Measurements from ENCODE around the gene SPG7.
"Not testable (repeated sequence)": the region's sequence is repeated elsewhere in the genome, so short reads cannot be mapped to it uniquely, and the experiment has no call there.

Gene SPG7

DNA sequence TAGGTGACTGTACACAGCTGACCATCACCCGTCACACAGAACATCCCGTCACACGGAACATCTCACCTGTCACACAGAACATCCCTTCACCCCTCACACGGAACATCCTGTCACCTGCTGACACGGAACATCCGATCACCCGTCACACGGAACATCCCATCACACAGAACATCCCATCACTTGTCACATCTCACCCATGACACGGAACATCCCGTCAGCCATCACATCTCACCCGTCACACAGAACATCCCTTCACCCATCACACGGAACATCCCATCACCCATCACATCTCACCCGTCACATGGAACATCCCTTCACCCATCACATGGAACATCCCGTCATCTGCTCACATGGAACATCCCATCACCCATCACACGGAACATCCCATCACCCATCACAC lies 71.1 kb downstream of the SPG7 start:
- DNase-seq (ENCODE audit: low read depth, low spot score) = no peak

- peak; percentile 92 for DNase-seq (ENCODE audit: low read depth, low spot score)
Measured at GRCh38 chr16:89581045-89581695, 73.0 kb downstream of the SPG7 start.

- no peak for DNase-seq (ENCODE audit: low read depth, low spot score)
Measured at GRCh38 chr16:89581861-89582563, 73.8 kb downstream of the SPG7 start.

GRCh38 chr16:89582614-89583196 lies 74.5 kb downstream of the SPG7 start:
- no peak for DNase-seq (ENCODE audit: low read depth, low spot score)

DNA sequence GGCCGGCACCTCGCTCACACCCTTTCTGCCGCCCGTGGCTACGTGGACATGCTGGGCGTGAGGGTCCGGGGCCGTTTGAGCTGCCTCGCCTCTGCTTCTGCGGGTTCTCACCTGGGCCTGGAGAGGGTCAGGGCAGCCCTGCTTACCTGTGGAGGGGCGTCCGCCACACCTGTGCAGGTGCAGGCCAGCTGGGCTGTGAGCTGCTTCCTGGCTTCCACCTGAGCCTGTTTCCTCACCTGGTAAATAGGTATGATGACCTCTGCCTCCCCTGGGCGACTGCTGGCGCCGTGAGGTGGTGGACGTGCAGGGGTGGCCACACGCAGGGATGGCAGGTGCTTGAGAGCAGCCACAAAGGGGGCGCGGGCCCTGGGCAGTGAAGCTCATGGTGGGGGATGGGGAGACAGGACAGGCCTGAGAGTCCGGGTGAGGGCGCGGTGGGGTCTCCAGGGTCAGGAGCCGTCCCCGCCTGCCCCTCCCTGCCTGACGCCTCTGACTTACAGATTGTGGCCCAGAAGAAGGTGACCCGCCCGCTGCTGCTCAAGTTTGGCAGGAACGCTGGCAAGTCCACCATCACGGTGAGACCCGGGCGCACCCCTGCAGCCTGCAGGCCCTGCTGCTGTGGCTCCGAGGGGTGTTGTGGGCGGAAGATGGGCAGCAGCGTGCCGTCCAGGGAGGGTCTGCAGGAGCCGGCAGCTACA lies 75.1 kb downstream of the SPG7 start:
- no peak for DNase-seq (ENCODE audit: low read depth, low spot score)

GRCh38 chr16:89583895-89584644 lies 75.9 kb downstream of the SPG7 start:
- DNase-seq (ENCODE audit: low read depth, low spot score) = no peak

GRCh38 chr16:89584768-89585549 lies 76.8 kb downstream of the SPG7 start:
- no peak for DNase-seq (ENCODE audit: low read depth, low spot score)

DNA sequence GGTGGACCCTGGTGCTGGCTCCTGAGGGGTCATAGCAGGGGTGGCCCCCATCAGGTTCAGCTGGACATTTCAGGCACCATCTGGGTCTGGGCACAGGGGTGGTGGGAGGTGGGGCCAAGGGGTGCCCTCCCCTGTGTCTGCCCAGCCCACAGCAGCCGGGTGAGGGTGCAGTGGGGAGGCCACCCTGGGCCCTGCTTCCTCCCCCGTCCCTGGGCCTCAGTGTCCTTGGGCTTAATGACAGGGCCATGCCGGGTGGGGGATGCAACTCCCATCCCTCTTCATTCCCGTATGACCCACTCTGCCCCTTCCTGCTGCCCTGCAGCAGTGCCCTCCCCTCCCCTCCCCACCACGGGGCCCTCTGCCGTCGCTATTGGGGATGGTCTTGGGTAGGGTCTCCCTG lies 78.0 kb downstream of the SPG7 start:
- no peak for DNase-seq (ENCODE audit: low read depth, low spot score)

GRCh38 chr16:89586853-89587252 lies 78.7 kb downstream of the SPG7 start:
- DNase-seq (ENCODE audit: low read depth, low spot score) = no peak

DNA sequence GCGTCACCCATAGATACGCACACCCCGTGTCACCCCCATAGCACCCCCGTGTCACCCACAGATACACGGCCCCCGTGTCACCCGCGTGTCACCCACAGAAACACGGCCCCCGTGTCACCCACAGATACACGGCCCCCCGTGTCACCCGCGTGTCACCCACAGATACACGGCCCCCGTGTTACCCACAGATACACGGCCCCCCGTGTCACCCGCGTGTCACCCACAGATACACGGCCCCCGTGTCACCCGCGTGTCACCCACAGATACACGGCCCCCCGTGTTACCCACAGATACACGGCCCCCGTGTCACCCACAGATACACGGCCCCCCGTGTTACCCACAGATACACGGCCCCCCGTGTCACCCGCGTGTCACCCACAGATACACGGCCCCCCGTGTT lies 79.5 kb downstream of the SPG7 start:
- not testable (repeated sequence) for DNase-seq (ENCODE audit: low read depth, low spot score)

DNA sequence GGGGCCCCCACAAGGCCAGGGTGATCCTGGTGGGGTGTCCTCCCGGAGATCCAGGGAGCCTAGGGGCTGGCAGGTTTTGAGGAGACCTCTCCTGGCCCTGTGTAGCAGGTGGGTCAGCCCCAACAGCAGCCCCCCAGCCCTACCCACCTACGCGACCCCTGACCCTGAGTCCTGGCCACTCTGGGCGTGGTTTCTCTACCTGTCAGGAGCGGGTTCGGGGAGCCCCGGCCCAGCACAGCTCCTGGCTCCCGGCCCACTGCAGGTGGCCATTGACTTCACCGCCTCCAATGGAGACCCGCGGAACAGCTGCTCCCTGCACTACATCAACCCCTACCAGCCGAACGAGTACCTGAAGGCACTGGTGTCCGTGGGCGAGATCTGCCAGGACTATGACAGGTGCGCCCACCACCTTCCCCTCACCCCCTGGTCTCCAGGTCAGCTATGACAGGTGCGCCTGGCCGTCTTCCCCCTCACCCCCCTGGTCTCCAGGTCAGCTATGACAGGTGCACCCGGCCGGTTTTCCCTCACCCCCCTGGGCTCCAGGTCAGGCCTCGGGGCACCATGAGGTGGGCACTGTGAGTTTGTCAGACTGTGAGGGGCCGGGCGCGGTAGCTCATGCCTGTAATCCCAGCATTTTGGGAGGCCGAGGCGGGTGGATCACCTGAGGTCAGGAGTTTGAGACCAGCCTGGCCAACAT lies 80.4 kb downstream of the SPG7 start:
- no peak for DNase-seq (ENCODE audit: low read depth, low spot score)

DNA sequence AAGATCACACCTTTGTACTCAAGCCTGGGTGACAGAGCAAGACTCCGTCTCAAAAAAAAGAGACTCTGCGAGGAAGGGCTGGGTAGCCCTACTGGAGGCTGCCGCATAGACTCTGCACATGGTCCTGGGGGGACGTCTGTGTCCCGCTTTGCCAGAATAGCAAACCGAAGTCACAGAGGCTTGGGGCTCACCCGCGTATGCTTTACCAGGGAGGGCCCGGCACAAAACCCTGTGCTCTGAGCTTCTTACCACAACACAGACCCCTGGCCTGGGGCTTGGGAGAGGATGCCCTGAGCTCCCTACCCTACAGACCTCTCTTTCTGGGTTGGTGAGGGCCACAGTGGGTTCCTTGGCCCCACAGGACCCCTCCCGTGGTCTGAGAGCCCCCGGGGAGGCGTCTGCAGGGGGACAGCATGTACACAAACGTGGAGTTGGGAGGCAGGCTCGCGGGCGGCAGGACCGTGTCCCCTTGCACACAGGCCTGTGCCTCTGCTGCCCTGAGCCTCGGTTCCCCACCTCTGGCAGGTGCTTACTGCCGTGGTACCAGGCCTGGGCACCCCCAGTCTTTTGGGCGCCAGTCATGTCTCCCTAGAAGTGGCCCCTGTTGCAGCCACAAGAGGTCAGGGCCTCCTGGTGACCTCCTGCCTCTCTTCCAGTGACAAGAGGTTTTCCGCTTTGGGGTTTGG lies 81.2 kb downstream of the SPG7 start:
- no peak for DNase-seq (ENCODE audit: low read depth, low spot score)

DNA sequence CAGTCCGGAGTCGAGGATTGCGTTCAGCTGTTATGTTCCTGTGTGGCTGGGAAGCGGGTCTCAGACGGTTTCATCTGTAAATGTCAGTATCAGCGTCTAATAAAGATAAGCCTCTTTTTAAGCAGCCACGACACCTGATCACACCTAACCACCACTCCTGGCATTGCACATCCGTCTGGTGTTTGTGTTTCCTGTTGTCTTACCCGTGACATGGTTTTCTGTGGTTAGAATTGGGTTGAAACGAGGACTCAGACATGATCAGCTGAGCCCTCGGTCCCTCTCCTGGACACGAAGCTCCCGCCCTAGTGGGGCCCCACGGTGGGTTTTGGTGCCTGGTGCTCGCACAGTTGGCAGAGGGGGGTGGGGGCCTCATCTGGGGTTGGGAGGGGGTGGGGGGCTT lies 85.6 kb downstream of the SPG7 start:
- DNase-seq (ENCODE audit: low read depth, low spot score) = no peak

GRCh38 chr16:89595330-89596060 lies 87.3 kb downstream of the SPG7 start:
- DNase-seq (ENCODE audit: low read depth, low spot score) = no peak

- DNase-seq (ENCODE audit: low read depth, low spot score) = no peak
Measured at GRCh38 chr16:89596061-89596689, 88.0 kb downstream of the SPG7 start.

- no peak for DNase-seq (ENCODE audit: low read depth, low spot score)
Measured at GRCh38 chr16:89596957-89597649, 88.9 kb downstream of the SPG7 start.

DNA sequence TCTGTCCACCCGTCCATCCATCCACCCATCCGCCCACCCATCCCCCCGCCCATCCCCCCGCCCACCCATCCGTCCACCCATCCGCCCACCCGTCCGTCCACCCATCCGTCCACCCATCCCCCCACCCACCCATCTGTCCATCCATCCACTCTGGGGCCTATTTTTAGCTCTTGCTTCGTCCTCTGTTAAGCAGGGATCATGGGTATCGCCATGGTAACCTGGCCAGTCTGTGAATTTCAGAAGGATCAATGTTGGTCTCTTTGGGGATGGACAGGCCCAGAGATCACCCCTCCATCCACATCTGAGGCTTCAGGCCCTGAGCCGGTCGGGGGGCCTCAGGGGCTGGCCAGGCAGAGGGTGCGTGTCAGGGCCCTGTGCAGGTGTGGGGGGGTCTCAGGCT lies 90.0 kb downstream of the SPG7 start:
- no peak for DNase-seq (ENCODE audit: low read depth, low spot score)

- no peak for DNase-seq (ENCODE audit: low read depth, low spot score)
Measured at GRCh38 chr16:89599451-89599858, 91.3 kb downstream of the SPG7 start.
